Calu3 (cell line): ENCODE results near the gene DYSF. TPM values are rescaled to one million over a fixed set of nuclear protein-coding genes. Genes with fewer than 3 reads are reported as not detected.

Experiments used
- BruUV-seq: library from RNA; stranded (reverse); fragments of 400-500 nt; replicated peaks from 2 replicates; lab custom pipeline; 2021; lab: Mats Ljungman, UMichigan
- CTCF ChIA-PET: fragments of 300-600 bp; sonication (Branson Sonifier 250); formaldehyde crosslinking; loops from one replicate; lab custom pipeline; 2022; ENCODE audit warnings: antibody characterized with exemption; lab: Charles Lee
- DNase-seq: peaks from one replicate; pipeline ENCODE4 v3.0.0; 2022
- H3K27ac Mint-ChIP-seq: one replicate; pipeline ENCODE4 v1.8.0; 2022; ENCODE audit warnings: mixed read lengths; ENCODE audit not compliant: unreplicated experiment
- H3K27me3 Mint-ChIP-seq: one replicate; pipeline ENCODE4 v1.8.0; 2022; ENCODE audit warnings: mixed read lengths; ENCODE audit not compliant: unreplicated experiment
- H3K36me3 Mint-ChIP-seq: one replicate; pipeline ENCODE4 v1.8.0; 2022; ENCODE audit warnings: mild to moderate bottlenecking, moderate library complexity, mixed read lengths; ENCODE audit not compliant: insufficient read depth, unreplicated experiment
- H3K4me1 Mint-ChIP-seq: one replicate; pipeline ENCODE4 v1.8.0; 2022; ENCODE audit warnings: mild to moderate bottlenecking, low read depth, mixed read lengths; ENCODE audit not compliant: unreplicated experiment
- H3K4me3 Mint-ChIP-seq: one replicate; pipeline ENCODE4 v1.8.0; 2022; ENCODE audit warnings: mild to moderate bottlenecking, low read depth, moderate library complexity, mixed read lengths; ENCODE audit not compliant: unreplicated experiment
- H3K9me3 Mint-ChIP-seq: one replicate; pipeline ENCODE4 v1.8.0; 2022; ENCODE audit warnings: low read depth, mixed read lengths; ENCODE audit not compliant: unreplicated experiment
- intact Hi-C: fragments of 100-400 bp; cut with micrococcal nuclease; formaldehyde crosslinking; loops from one replicate; pipeline ENCODE4 v1.10.0; 2022; ENCODE audit not compliant: unreplicated experiment
- total RNA-seq: library from RNA; stranded (reverse); gene quantifications from 2 replicates; pipeline ENCODE4 v1.2.3, GENCODE V29; 2022
- TF ChIP-seq, protein P1 (sequence below): fragments of 200-600 bp; IDR thresholded peaks from one replicate; pipeline ENCODE4 v1.8.0; 2022; ENCODE audit warnings: antibody characterized with exemption; ENCODE audit not compliant: unreplicated experiment

The DYSF gene
- total RNA-seq, 1 experiment from 2014 or later, result 3.2 TPM

DNA sequence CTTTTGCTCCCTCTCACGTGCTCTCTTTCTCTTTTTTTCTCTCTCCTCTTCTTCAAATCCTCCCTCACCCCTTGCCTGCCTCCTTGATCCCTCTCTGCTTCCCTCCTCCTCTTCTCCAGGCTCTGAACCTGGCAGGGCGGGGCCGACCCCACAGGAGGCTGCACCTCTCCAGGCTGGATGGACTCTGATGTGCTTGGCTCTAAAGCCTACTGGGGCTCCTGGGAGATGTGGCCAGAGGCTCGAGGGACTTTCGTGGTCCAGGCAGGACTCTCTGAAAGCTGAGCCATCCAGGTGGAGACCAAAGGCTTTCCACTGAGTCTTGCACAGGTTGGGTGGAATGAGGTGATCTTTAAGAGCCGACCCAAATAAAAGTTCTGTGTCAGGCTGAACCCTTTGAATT lies 25.4 kb downstream of the DYSF start:
- Mint-ChIP-seq H3K4me1 (no peaks in the 10 kb centered on the region), H3K27me3 (peaks cover 25% of the 10 kb centered on the region), H3K4me3 (no peak overlapping the region), H3K27ac (no peak overlapping the region), H3K36me3 (no peaks in the 10 kb centered on the region), H3K9me3 (no peaks in the 10 kb centered on the region)
- no peak for DNase-seq
- no TSS peak for BruUV-seq
- CTCF ChIA-PET, result no interaction called here
- TF ChIP-seq, protein P1, sequence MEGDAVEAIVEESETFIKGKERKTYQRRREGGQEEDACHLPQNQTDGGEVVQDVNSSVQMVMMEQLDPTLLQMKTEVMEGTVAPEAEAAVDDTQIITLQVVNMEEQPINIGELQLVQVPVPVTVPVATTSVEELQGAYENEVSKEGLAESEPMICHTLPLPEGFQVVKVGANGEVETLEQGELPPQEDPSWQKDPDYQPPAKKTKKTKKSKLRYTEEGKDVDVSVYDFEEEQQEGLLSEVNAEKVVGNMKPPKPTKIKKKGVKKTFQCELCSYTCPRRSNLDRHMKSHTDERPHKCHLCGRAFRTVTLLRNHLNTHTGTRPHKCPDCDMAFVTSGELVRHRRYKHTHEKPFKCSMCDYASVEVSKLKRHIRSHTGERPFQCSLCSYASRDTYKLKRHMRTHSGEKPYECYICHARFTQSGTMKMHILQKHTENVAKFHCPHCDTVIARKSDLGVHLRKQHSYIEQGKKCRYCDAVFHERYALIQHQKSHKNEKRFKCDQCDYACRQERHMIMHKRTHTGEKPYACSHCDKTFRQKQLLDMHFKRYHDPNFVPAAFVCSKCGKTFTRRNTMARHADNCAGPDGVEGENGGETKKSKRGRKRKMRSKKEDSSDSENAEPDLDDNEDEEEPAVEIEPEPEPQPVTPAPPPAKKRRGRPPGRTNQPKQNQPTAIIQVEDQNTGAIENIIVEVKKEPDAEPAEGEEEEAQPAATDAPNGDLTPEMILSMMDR, result no peak
- intact Hi-C loops, result no loop called here

DNA sequence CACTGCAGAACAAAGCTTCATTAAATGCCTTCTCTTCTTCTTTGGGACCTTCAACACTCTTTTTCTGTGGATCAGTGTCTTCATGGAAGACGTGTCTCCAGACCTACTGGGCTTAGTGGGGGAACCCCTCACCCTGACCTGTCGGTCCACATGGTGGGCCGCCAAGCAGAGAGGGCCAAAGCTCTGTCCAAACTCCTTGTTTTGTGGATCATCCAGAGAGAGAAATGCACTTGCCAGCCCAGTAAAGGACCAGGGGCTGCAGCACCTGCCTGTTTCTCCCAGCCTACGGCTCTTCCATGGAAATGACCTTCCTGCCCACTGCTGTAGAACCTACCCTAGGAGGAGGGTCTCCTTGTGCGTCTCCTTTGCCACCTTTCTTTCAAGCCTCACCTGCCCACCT lies 25.9 kb downstream of the DYSF start:
- Mint-ChIP-seq H3K4me3 (no peak overlapping the region), H3K36me3 (no peaks in the 10 kb centered on the region), H3K27ac (no peak overlapping the region), H3K4me1 (no peaks in the 10 kb centered on the region), H3K9me3 (no peaks in the 10 kb centered on the region), H3K27me3 (peaks cover 25% of the 10 kb centered on the region)
- no TSS peak for BruUV-seq
- TF ChIP-seq, protein P1, result no peak
- intact Hi-C loops, result no loop called here
- CTCF ChIA-PET, result no interaction called here
- DNase-seq, result no peak

DNA sequence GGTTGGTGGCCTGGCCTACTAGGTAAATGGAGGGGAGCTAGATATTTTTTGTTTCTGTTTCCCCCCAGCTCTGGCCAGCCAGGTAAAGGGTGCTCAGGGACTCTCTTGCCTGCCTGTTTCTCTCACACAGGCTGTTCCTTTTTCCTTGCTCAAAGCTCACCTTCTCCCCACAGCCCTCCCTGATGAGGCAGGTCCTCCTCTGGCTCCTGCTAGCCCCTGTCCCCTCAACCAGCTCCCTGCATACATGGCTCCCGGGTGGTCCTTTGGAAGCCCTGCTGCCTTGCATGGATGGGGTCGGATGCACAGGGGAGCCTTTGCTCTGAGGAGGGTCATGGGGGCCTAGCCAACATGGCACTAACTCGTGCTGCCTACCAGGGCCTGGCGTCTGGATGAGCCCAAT lies 27.8 kb downstream of the DYSF start:
- H3K27ac Mint-ChIP-seq, result no peak overlapping the region
- H3K27me3 Mint-ChIP-seq, result peaks cover 30% of the 10 kb centered on the region
- no peak overlapping the region for H3K4me3 Mint-ChIP-seq
- CTCF ChIA-PET, result no interaction called here
- no peaks in the 10 kb centered on the region for H3K36me3 Mint-ChIP-seq
- intact Hi-C loops, result no loop called here
- no TSS peak for BruUV-seq
- H3K9me3 Mint-ChIP-seq, result no peaks in the 10 kb centered on the region
- TF ChIP-seq, protein P1, result no peak
- no peak for DNase-seq
- H3K4me1 Mint-ChIP-seq, result no peaks in the 10 kb centered on the region

DNA sequence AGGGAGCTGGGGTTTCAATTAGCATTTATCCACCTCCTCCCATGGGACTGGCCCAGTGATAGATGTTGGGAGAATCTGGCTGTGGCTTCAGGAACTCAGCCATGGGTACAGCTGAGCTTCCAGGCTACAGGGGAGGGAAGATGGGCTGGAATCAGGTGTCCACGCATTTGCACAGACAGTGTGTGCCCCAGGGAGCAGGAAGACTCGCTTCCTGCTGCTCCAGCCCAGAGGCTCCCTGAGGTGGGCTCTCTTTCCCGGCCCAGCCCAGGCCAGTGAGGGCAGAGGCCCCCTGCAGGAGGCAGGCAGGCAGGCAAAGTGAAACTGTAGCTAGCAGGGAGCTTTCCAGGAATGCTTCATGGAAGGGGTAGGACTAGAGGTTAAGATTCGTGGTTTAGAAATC lies 28.7 kb downstream of the DYSF start:
- H3K27me3 Mint-ChIP-seq, result peaks cover 38% of the 10 kb centered on the region
- intact Hi-C loops, result no loop called here
- H3K27ac Mint-ChIP-seq, result no peak overlapping the region
- CTCF ChIA-PET, result no interaction called here
- DNase-seq, result no peak
- H3K9me3 Mint-ChIP-seq, result no peaks in the 10 kb centered on the region
- H3K4me3 Mint-ChIP-seq, result no peak overlapping the region
- no peaks in the 10 kb centered on the region for H3K4me1 Mint-ChIP-seq
- BruUV-seq, result no TSS peak
- no peaks in the 10 kb centered on the region for H3K36me3 Mint-ChIP-seq
- TF ChIP-seq, protein P1, result no peak

DNA sequence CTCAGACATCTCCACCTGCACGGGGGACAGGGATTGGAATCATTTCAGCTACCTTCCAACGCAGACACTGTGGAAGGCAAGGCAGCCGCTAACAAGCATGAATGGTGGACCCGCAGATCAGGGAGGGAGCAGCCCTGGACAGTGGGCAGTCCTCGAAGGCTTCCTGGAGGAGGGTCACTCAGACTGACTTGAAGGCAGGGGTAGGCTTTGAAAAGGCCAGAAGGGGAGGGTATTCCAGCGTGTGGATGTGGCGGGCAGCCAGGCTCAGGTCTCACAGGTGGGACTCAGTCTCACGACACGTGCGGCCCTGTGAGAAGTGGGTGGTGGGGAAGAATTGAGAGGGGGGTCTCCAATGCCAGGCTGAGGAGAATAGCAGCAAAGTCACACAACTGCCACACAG lies 29.9 kb downstream of the DYSF start:
- Mint-ChIP-seq H3K4me3 (no peak overlapping the region), H3K27ac (no peak overlapping the region), H3K9me3 (no peaks in the 10 kb centered on the region), H3K4me1 (no peaks in the 10 kb centered on the region), H3K27me3 (peaks cover 38% of the 10 kb centered on the region), H3K36me3 (no peaks in the 10 kb centered on the region)
- intact Hi-C loops, result no loop called here
- CTCF ChIA-PET, result no interaction called here
- BruUV-seq, result no TSS peak
- TF ChIP-seq, protein P1, result no peak
- DNase-seq, result no peak
